GM23338 (cell line): Measurements from ENCODE around the gene KIAA0586.

Experiments used
- CREB1 ChIP-seq: fragments of 250-450 bp; sonication (Bioruptor Pico); IDR thresholded peaks from 2 replicates; pipeline ENCODE4 v1.5.0; 2020; ENCODE audit warnings: low read depth, mild to moderate bottlenecking, moderate library complexity
- EZH2 ChIP-seq: fragments of 200-600 bp; sonication (generic); IDR thresholded peaks from one replicate; pipeline ENCODE4 v1.8.0; 2017; ENCODE audit warnings: antibody characterized with exemption, mild to moderate bottlenecking, low read depth; ENCODE audit not compliant: unreplicated experiment
- EZH2phosphoT487 ChIP-seq: fragments of 200-600 bp; sonication (generic); IDR thresholded peaks from one replicate; pipeline ENCODE4 v1.8.1; 2018; ENCODE audit warnings: antibody characterized with exemption; ENCODE audit not compliant: unreplicated experiment
- JUNB ChIP-seq: IDR thresholded peaks from one replicate; pipeline ENCODE4 v1.6.1; 2016; ENCODE audit warnings: antibody characterized with exemption; ENCODE audit not compliant: unreplicated experiment
- NANOG ChIP-seq: IDR thresholded peaks from 2 replicates; pipeline ENCODE4 v1.6.1; 2016; ENCODE audit warnings: antibody characterized with exemption, borderline replicate concordance
- POLR2AphosphoS5 ChIP-seq: IDR thresholded peaks from 2 replicates; pipeline ENCODE4 v1.6.1; 2016; ENCODE audit warnings: antibody characterized with exemption, low read depth
- STAT1 ChIP-seq: IDR thresholded peaks from one replicate; pipeline ENCODE4 v1.6.1; 2016; ENCODE audit warnings: antibody characterized with exemption; ENCODE audit not compliant: unreplicated experiment
- ZNF114 ChIP-seq: fragments of 250-450 bp; sonication (Bioruptor Pico); IDR thresholded peaks from 2 replicates; pipeline ENCODE4 v1.5.0; 2020; ENCODE audit warnings: mild to moderate bottlenecking, moderate library complexity
- TF ChIP-seq, protein P1 (sequence below), 2 experiments: fragments of 200-600 bp in 1 of 2; sonication (generic) in 1 of 2; conservative IDR thresholded peaks; 2 replicates each; pipeline versions ENCODE4 v1.5.1 to v1.6.1; 2016 to 2017; ENCODE audit warnings: antibody characterized with exemption in 2 of 2, low read depth in 2 of 2, mild to moderate bottlenecking in 2 of 2, moderate library complexity in 1 of 2
- TF ChIP-seq, protein P2 (sequence below): IDR thresholded peaks from one replicate; pipeline ENCODE4 v1.6.1; 2018; ENCODE audit warnings: antibody characterized with exemption; ENCODE audit not compliant: unreplicated experiment
- TF ChIP-seq, protein P3 (sequence below): fragments of 250-450 bp; sonication (Bioruptor Pico); IDR thresholded peaks from 2 replicates; pipeline ENCODE4 v1.5.0; 2020; ENCODE audit warnings: mild to moderate bottlenecking, moderate library complexity
- TF ChIP-seq, protein P4 (sequence below): IDR thresholded peaks from 2 replicates; pipeline ENCODE4 v1.6.1; 2016; ENCODE audit warnings: antibody characterized with exemption

DNA sequence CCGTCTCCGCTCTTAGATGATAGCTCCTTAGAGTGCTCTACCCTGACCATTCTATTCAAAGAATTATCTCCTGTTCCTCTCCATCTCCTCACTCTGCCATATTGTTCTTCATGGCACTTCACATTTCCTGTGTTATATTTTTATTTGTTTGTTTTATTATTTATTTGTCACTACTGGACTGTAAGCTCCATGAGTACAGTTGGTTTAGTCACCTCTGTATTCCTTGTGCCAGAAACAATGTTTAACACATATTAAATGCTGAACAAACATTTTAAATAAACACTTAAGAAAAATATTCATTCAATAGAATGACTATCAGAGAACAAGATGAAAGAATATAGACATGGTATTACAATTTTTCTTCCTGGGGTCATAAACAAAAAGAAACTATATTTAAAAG lies 35.6 kb downstream of the KIAA0586 start:
- TF ChIP-seq POLR2AphosphoS5: no peak
- TF ChIP-seq EZH2: no peak
- TF ChIP-seq EZH2phosphoT487: no peak
- TF ChIP-seq ZNF114 (CRISPR knock-in tag): no peak
- TF ChIP-seq, protein P1, sequence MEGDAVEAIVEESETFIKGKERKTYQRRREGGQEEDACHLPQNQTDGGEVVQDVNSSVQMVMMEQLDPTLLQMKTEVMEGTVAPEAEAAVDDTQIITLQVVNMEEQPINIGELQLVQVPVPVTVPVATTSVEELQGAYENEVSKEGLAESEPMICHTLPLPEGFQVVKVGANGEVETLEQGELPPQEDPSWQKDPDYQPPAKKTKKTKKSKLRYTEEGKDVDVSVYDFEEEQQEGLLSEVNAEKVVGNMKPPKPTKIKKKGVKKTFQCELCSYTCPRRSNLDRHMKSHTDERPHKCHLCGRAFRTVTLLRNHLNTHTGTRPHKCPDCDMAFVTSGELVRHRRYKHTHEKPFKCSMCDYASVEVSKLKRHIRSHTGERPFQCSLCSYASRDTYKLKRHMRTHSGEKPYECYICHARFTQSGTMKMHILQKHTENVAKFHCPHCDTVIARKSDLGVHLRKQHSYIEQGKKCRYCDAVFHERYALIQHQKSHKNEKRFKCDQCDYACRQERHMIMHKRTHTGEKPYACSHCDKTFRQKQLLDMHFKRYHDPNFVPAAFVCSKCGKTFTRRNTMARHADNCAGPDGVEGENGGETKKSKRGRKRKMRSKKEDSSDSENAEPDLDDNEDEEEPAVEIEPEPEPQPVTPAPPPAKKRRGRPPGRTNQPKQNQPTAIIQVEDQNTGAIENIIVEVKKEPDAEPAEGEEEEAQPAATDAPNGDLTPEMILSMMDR (conservative IDR thresholded peaks at IDR 0.05; ENCODE audit: low read depth in 2 of 2): no peak
- TF ChIP-seq CREB1 (CRISPR knock-in tag): no peak
- TF ChIP-seq JUNB: no peak
- TF ChIP-seq, protein P2, sequence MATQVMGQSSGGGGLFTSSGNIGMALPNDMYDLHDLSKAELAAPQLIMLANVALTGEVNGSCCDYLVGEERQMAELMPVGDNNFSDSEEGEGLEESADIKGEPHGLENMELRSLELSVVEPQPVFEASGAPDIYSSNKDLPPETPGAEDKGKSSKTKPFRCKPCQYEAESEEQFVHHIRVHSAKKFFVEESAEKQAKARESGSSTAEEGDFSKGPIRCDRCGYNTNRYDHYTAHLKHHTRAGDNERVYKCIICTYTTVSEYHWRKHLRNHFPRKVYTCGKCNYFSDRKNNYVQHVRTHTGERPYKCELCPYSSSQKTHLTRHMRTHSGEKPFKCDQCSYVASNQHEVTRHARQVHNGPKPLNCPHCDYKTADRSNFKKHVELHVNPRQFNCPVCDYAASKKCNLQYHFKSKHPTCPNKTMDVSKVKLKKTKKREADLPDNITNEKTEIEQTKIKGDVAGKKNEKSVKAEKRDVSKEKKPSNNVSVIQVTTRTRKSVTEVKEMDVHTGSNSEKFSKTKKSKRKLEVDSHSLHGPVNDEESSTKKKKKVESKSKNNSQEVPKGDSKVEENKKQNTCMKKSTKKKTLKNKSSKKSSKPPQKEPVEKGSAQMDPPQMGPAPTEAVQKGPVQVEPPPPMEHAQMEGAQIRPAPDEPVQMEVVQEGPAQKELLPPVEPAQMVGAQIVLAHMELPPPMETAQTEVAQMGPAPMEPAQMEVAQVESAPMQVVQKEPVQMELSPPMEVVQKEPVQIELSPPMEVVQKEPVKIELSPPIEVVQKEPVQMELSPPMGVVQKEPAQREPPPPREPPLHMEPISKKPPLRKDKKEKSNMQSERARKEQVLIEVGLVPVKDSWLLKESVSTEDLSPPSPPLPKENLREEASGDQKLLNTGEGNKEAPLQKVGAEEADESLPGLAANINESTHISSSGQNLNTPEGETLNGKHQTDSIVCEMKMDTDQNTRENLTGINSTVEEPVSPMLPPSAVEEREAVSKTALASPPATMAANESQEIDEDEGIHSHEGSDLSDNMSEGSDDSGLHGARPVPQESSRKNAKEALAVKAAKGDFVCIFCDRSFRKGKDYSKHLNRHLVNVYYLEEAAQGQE: no peak
- TF ChIP-seq, protein P3, sequence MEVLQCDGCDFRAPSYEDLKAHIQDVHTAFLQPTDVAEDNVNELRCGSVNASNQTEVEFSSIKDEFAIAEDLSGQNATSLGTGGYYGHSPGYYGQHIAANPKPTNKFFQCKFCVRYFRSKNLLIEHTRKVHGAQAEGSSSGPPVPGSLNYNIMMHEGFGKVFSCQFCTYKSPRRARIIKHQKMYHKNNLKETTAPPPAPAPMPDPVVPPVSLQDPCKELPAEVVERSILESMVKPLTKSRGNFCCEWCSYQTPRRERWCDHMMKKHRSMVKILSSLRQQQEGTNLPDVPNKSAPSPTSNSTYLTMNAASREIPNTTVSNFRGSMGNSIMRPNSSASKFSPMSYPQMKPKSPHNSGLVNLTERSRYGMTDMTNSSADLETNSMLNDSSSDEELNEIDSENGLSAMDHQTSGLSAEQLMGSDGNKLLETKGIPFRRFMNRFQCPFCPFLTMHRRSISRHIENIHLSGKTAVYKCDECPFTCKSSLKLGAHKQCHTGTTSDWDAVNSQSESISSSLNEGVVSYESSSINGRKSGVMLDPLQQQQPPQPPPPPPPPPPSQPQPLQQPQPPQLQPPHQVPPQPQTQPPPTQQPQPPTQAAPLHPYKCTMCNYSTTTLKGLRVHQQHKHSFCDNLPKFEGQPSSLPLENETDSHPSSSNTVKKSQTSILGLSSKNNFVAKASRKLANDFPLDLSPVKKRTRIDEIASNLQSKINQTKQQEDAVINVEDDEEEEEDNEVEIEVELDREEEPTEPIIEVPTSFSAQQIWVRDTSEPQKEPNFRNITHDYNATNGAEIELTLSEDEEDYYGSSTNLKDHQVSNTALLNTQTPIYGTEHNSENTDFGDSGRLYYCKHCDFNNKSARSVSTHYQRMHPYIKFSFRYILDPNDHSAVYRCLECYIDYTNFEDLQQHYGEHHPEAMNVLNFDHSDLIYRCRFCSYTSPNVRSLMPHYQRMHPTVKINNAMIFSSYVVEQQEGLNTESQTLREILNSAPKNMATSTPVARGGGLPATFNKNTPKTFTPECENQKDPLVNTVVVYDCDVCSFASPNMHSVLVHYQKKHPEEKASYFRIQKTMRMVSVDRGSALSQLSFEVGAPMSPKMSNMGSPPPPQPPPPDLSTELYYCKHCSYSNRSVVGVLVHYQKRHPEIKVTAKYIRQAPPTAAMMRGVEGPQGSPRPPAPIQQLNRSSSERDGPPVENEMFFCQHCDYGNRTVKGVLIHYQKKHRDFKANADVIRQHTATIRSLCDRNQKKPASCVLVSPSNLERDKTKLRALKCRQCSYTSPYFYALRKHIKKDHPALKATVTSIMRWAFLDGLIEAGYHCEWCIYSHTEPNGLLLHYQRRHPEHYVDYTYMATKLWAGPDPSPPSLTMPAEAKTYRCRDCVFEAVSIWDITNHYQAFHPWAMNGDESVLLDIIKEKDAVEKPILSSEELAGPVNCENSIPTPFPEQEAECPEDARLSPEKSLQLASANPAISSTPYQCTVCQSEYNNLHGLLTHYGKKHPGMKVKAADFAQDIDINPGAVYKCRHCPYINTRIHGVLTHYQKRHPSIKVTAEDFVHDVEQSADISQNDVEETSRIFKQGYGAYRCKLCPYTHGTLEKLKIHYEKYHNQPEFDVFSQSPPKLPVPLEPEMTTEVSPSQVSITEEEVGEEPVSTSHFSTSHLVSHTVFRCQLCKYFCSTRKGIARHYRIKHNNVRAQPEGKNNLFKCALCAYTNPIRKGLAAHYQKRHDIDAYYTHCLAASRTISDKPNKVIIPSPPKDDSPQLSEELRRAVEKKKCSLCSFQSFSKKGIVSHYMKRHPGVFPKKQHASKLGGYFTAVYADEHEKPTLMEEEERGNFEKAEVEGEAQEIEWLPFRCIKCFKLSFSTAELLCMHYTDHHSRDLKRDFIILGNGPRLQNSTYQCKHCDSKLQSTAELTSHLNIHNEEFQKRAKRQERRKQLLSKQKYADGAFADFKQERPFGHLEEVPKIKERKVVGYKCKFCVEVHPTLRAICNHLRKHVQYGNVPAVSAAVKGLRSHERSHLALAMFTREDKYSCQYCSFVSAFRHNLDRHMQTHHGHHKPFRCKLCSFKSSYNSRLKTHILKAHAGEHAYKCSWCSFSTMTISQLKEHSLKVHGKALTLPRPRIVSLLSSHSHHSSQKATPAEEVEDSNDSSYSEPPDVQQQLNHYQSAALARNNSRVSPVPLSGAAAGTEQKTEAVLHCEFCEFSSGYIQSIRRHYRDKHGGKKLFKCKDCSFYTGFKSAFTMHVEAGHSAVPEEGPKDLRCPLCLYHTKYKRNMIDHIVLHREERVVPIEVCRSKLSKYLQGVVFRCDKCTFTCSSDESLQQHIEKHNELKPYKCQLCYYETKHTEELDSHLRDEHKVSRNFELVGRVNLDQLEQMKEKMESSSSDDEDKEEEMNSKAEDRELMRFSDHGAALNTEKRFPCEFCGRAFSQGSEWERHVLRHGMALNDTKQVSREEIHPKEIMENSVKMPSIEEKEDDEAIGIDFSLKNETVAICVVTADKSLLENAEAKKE (CRISPR knock-in tag): no peak
- TF ChIP-seq STAT1: no peak
- TF ChIP-seq, protein P4, sequence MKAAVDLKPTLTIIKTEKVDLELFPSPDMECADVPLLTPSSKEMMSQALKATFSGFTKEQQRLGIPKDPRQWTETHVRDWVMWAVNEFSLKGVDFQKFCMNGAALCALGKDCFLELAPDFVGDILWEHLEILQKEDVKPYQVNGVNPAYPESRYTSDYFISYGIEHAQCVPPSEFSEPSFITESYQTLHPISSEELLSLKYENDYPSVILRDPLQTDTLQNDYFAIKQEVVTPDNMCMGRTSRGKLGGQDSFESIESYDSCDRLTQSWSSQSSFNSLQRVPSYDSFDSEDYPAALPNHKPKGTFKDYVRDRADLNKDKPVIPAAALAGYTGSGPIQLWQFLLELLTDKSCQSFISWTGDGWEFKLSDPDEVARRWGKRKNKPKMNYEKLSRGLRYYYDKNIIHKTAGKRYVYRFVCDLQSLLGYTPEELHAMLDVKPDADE: no peak
- no peak for TF ChIP-seq NANOG
